Measurements from ENCODE around the gene IMPDH1.

DNA sequence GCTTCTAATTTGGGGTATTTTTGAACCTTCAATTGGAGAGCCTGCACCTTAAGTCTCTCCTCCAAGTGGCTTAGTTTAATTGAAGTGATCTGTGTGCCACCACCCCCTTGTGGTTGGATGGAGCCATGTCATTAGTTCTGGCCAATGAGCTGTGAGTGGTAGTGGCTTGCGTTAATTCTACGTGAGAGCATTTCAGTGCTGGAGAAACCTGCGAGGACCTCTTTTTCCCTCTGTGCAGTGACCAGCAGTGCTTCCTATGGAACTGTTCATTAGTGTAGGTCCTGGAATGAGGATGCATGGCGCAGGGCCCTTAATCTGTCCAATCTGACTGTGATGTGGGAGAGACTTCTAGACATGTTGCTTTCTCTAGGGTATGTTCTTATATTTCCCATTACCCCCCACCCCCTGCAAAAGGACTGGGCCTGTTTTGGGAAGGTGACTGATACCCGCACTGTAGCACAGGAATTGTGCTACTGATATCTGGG, 49.7 kb upstream of the IMPDH1 start:
- TF ChIP-seq RAD21 (IDR thresholded peaks at IDR 0.05; ENCODE audit: low read depth) (peak; percentile 47; the same call in 1 of the 2 replicates), EGR1 (IDR thresholded peaks at IDR 0.05) (no peak), MAX (IDR thresholded peaks at IDR 0.05) (peak; percentile 44; the same call in 1 of the 2 replicates)

Measured in Ishikawa (cell line).